HuH-7 (cell line): ENCODE results near the gene TARP.
A peak's percentile ranks its signal among the peaks of the same experiment; 100 is the strongest.
"Not testable (repeated sequence)": the region's sequence is repeated elsewhere in the genome, so short reads cannot be mapped to it uniquely, and the experiment has no call there.

Experiments
- DNase-seq: peaks from one replicate; pipeline ENCODE4 v3.0.0; 2011; ENCODE audit warnings: low spot score

The TARP gene

DNA sequence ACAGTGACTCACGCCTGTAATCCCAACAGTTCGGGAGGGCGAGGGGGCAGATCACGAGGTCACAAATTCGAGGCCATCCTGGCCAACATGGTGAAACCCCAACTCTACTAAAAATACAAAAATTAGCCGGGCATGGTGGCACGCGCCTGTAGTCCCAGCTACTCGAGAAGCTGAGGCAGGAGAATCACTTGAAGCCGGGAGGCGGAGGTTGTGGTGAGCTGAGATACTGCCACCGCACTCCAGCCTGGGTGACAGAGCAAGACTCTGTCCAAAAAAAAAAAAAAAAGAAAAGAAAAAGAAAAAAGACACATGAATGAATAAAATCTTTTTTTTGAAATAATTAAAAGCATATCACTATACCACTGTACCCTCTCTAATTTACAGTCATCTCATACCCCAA, 11.8 kb downstream of the TARP start:
- not testable (repeated sequence) for DNase-seq

DNA sequence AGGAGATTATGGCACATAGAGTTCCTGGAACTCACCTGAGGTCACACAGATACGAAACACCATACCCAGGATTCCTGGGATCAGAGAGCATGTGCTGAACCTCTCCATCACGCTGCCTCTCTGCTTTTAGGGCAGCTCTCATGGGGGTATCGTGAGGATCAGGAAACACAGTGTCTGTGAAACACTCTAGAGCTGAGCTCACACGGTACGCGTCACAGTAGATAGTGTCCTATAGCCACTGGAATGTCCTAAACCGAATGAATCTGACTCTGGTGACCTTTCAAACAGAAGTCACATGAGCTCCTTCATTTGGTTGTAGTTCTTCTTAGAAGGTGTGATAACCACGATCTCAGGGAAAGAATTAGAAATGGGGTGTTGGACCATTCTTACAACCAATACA, 14.3 kb downstream of the TARP start:
- not testable (repeated sequence) for DNase-seq

DNA sequence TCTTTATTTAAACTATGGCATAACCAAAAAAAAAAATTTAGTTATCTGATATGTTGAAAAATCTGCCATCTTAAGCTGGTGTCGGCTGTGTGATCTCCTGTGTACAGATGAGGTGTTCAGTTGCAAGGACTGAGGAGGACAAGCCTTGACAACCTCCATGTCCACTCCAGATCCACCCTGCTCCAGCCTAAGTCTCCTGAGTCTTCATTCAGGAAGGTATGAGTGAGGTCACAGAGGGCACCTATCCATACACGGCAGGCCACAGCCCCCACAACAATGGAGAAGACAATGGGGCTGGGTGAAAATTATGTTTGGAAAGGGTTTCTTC, 16.1 kb downstream of the TARP start:
- no peak for DNase-seq

DNA sequence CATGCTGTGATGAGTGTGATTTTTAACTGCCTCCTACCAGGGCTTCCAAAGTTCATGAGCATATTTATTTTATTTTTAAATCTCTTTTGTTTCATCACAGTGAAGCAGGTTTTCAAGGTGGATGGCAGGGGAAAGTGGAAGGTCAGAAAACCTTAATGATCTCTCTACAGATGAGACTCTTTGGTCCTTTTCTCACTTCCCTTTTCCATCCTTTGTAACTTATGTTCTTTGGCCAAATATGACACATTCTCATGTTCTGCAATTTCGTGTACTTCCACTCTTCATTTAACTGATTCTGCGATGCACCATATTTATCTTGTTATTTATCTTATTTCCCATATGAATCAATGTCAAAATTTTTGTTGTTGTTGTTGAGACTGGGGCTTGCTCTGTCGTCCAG, 23.6 kb downstream of the TARP start:
- DNase-seq, result not testable (repeated sequence)

DNA sequence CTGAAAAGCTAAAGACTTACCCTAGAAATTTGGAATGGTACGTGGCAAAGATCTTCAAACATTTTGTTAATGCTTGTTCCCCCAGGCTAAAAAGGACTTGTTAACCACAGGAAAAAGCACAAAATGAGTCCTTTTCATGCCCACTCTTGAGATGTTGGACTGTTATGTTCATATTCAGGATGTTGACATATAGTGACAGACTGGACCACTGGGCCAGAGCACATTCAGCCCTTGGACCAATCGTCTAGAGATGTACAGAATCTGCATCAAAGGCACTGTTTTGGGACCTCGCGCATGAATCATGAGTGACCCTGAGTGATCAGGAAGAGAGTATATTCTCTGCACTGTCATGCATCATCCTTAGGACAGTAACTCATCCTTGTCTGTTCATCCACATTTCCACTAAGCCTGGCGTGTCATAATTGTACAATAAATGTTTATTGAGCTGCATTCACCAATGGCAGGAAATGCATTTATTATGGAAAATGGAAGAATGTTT, 25.3 kb downstream of the TARP start:
- DNase-seq, result no peak

DNA sequence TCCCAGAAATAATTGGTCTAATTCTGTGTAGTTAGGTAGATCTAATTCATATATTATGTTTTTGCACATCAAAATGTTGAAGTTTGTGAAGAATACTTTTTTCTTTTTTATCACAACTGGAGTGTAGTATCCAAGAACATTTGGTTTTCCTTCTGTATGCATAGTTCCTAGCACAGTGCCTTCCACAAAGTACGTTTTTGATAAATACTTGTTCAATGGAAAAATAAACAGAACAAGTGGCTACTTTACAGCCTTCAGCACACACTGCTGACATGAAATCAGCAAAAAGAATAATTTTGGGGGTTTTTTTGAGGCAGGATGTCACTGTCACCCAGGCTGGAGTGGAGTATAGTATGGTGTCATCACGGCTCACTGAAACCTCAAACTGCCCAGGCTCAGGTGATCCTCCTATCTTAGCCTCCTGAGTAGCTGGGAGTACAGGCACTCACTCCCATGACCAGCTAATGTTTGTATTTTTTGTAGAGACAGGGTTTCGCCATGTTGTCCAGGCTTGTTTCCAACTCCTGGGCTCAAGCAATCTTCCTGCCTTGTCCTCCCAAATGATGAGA, 27.9 kb downstream of the TARP start:
- no peak for DNase-seq

DNA sequence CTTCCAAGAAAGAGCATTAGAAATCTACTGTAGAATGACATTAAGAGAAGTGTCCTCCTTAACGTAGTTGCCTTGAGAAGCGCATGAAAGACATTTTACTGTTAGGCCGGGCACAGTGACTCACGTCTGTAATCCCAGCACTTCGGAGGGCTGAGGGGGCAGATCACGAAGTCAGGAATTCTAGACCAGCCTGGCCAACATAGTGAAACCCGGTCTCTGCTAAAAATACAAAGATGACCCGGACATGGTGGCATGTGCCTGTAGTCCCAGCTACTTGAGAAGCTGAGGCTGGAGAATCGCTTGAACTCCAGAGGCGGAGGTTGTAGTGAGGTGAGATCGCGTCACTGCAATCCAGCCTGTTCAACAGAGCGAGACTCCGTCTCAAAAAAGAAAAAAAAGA, 28.9 kb downstream of the TARP start:
- no peak for DNase-seq

DNA sequence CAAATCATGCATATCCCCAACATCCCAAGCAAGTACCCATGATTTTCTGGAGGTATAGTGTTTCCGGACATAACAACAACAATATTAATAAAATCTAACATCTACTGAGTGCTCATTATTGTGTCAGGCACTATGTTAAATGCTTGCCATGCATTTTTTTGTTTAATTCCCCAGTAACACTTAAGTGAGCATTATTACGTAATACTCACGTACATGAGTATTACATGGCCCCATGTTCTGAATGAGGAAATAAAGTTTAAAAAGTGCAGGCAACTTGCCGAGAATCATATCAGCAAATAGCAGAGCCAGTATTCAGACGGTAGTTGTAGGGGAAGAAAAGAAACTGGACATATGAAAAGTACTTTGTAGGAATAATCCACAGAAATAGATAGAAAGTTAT, 30.1 kb downstream of the TARP start:
- not testable (repeated sequence) for DNase-seq

DNA sequence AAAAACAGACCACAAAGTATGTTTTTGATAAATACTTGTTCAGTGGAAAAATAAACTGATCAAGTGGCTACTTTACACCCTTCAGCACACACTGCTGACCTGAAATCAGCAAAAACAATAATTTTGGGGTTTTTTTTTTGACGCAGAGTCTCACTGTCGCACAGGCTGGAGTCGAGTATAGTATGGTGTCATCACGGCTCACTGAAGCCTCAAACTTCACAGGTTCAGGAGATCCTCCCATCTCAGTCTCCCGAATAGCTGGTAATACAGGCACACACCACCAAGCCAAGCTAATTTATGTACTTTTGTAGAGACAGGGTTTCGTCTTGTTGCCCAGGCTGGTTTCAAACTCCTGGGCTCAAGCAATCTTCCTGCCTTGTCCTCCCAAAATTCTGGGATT, 30.6 kb downstream of the TARP start:
- no peak for DNase-seq

DNA sequence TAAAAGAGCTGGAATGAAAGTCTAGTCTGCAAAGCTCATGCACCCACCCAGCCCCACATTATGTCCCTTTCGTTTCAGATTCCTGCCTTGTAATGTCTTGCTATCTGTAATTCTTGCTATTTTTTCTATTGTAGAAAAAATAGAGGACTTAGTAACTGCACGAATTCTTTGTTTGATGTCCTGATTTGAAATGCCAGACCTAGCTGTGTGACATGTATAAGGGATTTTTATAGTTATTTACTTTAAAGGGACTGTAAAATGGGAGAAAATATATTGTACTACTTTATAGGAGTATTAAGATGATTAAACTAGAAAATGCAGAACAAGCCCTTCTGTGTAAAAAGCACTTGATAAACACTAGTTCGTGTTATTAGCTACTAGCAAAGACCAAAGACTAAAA, 32.4 kb downstream of the TARP start:
- DNase-seq, result no peak

DNA sequence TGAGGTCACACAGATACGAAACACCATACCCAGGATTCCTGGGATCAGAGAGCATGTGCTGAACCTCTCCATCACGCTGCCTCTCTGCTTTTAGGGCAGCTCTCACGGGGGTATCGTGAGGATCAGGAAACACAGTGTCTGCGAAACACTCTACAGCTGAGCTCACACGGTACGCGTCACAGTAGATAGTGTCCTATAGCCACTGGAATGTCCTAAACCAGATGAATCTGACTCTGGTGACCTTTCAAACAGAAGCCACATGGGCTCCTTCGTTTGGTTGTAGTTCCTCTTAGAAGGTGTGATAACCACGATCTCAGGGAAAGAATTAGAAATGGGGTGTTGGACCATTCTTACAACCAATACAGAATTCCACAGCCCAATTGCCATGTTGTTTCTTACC, 34.3 kb downstream of the TARP start:
- DNase-seq, result not testable (repeated sequence)

DNA sequence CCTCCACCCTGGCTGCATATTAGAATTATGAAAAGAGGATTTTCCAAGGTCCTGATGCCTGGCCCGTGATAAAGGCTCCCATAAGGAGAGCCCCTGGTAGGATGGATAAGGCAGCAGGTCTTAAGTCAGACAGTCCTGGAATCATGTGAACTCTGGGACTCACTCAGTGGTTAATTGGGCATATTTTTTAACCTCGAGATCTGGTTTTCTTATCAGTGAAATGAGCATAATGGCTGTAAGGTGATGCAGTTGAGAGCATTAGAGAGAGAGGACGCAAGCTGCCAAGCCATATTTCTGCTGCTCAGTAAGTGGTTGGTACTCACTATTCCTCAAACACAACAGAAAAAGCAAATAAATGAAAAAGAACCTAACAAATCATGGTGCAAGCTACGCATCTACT, 37.8 kb downstream of the TARP start:
- no peak for DNase-seq

DNA sequence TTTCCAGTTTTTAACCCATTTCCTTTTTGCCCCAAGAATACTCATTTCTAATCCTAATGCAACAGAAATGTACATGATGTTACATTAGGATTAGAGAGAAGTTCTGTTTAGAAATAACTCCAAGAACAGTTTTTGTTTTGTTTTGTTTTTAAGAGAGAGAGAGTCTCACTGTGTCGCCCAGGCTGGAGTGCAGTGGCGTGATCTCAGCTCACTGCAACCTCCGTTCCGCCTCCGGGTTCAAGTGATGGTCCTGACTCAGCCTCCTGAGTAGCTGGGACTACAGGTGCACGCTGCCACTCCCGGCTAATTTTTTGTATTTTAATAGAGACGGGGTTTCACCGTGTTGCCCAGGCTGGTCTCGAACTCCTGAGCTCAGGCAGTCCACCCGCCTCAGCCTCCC, 38.7 kb downstream of the TARP start:
- DNase-seq, result not testable (repeated sequence)

DNA sequence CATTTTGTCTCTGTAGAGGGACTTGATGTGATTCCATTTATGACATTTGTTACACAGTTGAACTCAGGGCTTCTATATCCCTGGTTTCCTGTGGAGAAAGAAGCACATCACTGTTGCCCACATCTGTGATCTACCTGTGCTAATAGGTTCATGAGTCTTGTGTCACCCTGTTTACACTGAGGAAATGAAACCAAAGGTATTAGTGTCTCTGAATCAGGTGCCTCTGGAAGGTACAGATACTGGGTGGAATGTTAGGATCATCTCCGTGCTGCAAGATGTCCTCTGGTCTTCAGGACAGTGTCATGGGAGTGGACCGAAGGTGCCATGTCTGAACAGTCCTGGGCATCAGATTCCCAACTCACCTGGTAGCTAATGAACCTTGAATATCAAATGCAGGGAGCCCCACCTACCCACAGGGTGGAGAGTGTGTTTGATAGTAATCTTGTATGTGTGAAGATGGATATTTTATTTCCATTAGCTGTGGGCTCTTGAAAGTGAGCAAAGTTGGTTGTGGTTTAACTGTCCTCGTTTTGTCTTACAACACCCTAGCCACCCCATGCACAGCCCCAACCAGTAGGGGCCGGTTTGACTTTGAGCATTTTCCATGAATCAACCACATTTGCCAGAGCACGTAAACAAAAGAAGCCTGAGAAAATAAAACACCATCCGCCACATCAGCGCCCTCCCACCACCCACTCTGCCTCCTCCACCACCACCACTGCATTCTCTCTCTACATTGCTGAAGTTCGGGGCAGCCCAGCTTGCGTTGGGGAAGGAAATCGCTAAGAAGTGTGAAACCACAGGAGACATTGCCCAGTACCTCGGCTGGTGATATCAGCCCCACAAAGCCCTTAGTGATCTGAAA, 40.7 kb downstream of the TARP start:
- DNase-seq, result no peak

DNA sequence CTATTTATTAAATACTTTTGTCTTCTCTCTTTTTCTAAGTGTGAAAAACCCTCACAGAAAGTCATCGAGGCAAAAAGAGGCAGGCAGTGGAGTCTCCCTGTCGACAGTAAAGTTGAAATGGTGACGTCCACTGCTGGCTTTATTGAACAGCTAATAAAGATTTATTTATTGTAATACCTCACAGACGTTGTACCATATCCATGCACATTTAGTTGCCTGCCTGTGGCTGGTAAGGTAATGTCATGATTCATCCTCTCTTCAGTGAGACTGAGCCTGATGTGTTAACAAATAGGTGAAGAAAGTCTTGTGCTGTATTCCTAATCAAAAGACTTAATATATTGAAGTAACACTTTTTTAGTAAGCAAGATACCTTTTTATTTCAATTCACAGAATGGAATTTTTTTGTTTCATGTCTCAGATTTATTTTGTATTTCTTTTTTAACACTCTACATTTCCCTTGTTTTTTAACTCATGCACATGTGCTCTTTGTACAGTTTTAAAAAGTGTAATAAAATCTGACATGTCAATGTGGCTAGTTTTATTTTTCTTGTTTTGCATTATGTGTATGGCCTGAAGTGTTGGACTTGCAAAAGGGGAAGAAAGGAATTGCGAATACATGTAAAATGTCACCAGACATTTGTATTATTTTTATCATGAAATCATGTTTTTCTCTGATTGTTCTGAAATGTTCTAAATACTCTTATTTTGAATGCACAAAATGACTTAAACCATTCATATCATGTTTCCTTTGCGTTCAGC, 43.4 kb downstream of the TARP start:
- DNase-seq, result no peak

DNA sequence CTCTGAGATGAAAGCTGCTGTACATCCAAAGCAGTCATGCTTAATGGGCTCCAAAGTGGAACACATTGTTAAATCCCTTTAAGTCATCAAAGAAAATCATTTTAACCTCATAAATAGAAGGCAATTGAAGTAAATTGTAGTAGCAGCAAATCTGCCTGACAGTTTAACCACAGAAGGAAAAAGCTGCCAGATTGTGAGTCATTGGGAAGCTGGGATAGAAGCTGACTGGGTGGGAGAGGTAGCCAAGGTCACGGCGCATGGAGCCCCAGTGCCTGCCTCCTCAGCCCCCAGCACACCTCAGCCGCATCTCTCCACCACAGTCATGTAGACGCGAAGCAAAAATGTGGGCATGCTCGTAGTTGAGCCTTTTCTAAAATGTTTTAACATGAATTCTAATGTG, 44.0 kb downstream of the TARP start:
- DNase-seq, result no peak

DNA sequence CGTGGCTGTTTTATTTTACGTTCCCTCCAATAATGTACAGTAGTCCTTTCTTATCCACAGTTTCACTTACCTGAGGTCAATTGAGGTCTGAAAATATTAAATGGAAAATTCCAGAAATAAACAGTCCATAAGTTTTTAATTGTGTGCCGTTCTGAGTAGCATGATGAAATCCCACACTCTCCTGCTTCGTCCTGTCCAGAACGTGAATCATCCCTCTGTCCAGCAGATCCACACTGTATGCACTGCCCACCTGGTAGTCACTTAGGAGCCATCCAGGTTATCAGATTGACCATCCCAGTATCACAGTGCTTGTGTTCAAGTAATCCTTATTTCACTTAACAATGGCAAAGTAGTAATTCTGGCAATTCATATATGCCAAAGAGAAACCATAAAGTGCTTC, 49.0 kb downstream of the TARP start:
- DNase-seq, result no peak

DNA sequence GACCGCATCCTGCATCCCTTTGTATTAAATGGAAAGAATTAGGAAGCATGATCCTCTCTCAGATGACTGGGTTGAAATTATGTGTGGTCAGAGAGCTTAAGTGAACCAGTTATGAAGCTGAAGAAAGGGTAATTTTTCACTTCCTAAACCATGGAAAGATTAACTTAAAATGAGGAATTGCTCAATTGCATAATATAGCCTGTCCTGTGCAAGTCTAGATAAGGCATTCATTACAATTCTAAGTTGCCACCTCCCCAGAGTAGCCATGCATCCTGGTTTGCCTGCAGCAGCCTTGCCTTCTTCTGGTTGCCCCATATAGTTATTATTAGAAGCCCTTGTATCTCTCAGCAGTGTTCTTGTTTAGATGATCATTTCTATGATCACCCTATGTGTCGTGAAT, 50.1 kb downstream of the TARP start:
- DNase-seq, result no peak

DNA sequence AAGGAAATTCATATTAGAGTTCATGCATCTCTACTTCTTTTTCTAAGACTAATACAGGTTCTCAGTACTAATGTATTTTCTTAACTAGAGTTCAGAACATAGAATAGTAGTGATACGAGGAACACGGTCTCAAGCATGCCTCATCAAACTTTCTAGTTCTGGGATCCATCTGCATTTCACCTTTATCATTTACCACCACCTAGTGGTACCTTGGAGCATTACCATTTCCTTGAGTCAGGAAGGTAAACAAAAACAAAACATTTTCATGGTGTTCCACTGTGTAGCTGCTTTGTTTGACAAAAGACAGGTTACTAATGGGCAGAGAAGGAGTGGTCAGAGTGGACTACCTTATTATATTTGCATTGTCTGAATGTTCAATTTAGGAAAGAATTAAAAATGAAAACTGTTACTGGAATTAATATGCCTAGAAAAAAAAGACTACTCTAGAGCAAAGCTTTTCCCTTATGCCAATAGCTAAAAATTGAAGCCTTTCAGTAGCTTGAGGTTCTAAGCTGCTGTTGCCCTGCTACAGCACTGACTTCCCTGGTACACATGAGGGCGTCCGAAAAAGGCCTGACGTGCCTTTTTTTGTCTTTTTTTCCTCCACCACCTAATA, 50.8 kb downstream of the TARP start:
- DNase-seq, result peak; percentile 26

DNA sequence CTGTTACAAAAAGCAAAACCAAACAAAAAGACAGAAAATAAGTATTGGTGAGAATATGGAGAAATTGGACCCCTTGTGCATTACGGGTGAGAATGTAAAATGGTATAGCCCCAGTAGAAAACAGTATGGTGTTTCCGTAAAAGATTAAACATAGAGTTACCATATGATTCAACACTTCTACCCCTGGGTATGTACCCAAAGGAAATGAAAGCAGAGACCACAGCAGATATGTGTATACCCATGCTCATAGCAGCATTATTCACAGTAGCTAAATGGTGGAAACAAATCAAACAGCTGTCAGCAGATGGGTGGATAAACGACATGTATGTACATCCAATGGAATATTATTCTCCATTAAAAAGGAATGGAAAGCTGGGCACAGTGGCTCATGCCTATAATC, 53.0 kb downstream of the TARP start:
- DNase-seq, result no peak

DNA sequence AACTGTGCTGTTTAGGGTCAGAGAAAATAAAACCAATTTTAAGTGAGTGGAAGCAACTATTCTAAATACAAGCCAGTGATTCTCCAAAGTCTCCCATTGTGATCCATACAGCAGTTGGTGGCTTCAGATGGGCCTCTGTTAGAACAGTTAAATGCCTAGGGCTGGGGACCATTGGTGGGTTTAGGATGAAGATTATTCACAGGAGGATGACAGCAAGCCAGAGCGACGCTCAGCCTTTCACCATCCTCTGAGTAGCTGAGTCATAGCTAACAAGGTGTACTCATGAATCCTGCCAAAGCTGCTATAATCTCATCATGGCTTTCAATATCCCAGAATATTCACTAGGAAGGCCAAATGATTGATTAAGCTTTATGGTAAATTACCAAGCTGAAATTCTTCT, 55.8 kb downstream of the TARP start:
- no peak for DNase-seq
